SKM-1 (cell line): ENCODE measurements around the gene PPP1R14B.

Experiments
- DNase-seq: peaks from one replicate; lab custom pipeline; 2025; ENCODE audit not compliant: unreplicated experiment; lab: John Stamatoyannopoulos, UW

The PPP1R14B gene

DNA sequence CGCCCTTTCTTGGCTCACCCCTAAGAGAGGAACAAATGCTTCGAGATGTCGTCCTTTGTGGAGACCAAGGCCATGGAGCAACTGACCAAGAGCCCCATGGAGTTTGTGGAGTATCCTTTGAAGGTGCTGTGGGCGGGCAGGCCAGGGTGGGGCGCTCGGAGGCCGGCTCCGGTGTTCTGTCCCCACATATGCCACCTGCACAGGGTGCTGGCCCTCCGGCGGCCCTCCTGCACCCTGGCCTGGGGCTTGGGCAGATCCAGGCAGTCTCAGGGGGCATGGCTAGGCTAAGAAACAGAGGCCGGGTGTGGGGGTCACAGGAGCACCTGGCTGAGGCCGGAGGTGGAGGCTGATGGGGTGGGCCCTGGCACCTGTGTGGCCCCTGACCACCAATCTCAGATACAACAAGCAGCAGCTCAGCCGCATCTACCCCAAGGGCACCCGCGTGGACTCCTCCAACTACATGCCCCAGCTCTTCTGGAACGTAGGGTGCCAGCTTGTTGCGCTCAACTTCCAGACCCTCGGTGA, 14.9 kb upstream of the PPP1R14B start:
- no peak for DNase-seq

DNA sequence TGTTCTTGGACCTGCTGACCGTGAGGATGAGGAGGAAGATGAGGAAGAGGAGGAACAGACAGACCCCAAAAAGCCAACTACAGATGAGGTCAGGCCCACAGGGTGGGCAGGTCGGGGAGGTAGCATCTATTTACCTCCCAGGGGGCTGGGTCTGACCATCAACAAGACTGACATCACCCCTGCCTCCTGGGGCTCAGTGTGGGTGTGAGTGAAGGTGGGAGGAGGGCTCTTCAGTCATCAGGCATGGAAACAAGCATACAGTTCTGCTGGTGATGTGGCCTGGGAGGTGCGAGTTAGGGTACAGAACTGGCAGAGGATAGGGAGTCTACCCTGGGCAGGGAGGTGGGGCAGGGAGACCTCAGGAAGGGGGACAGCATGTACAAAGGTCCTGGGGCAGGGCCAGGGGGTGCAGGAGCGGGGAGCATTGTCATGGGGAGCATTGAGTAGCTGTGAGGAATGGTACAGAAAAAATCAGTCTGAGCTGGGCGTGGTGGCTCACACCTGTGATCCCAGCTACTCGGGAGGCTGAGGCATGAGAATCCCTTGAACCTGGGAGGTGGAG, 13.5 kb upstream of the PPP1R14B start:
- DNase-seq: no peak

DNA sequence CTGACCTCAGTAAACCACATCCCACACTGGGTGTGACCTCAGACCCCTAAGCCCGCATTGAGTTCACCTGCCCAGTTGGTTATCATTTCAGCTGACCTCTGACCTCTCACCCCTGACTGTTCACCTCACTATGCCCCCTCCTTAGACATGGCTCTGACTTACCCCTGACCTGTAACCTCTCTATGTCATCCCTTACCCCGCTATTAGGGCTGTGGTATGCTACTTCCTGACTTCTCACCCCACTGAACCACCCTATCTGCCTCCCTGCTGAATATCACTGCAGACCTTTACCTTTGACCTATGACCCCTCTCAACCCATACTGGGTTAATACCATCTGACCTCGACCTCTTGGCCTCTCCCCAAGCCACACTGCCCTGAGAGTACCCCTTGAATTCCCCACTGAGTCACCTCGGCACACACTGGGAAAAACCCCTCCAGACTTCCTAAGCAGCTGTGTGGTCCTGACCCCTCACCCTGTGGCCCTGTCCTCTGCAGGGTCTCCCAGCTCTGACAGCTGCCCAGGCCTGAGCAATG, 12.9 kb upstream of the PPP1R14B start:
- DNase-seq: no peak

- DNase-seq: no peak
Measured at GRCh38 chr11:64258946-64259532, 12.3 kb upstream of the PPP1R14B start.

DNA sequence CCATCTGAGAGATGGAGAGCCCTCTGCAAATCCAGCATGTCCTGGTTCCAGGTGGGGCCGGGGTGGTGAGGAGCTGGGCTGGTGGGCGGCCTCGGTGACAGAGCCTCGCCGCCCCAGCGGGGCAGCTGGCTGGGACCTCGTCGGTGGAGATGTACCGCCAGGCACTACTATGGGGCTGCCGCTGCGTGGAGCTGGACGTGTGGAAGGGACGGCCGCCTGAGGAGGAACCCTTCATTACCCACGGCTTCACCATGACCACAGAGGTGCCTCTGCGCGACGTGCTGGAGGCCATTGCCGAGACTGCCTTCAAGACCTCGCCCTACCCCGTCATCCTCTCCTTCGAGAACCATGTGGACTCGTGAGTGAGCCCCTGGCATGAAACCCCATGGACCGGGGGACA, 11.6 kb upstream of the PPP1R14B start:
- DNase-seq: no peak

DNA sequence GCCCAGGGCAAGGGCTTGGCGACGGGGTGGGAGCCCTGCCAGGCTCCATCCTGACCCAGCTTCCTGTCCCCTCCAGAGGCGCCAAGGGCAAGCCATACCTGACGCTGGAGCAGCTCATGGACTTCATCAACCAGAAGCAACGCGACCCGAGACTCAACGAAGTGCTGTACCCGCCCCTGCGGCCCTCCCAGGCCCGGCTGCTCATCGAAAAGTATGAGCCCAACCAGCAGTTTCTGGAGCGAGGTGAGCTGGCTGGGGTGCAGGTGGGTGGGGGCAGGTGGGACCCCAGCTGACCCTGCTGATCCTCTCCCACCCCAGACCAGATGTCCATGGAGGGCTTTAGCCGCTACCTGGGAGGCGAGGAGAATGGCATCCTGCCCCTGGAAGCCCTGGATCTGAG, 9.6 kb upstream of the PPP1R14B start:
- DNase-seq: no peak

- no peak for DNase-seq
Measured at GRCh38 chr11:64255135-64256128, 8.7 kb upstream of the PPP1R14B start.

- DNase-seq: no peak
Measured at GRCh38 chr11:64254326-64254725, 7.6 kb upstream of the PPP1R14B start.

DNA sequence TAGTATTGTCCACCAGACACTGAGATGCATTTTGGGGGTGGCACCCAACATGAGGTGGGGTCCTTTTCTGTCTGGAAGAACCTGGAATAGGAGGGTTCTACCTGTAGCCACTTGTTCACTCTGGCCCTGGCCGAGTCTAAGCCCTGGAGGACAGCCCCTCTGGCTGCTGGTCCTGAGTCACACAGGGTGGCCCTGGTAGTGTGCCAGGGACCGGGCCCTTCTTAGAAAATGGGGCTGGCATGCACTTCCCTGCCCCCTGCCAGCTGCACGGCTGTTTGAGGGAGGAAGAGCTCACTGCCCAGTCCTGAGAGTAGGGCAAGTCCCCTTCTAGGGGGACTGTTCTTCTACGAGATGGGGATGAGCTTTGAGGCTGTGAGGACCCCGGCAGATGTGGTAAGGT, 6.7 kb upstream of the PPP1R14B start:
- no peak for DNase-seq

- no peak for DNase-seq
Measured at GRCh38 chr11:64253043-64253442, 6.3 kb upstream of the PPP1R14B start.

- DNase-seq: no peak
Measured at GRCh38 chr11:64252003-64252872, 5.5 kb upstream of the PPP1R14B start.

GRCh38 chr11:64251753-64252002, 4.9 kb upstream of the PPP1R14B start:
- no peak for DNase-seq

- no peak for DNase-seq
Measured at GRCh38 chr11:64251016-64251752, 4.4 kb upstream of the PPP1R14B start, which contains the start of gene PLCB3. PLCB3 (plus strand) TSS chr11:64251530; CDS start chr11:64251650, 120 bp downstream.

GRCh38 chr11:64250415-64251015, 3.8 kb upstream of the PPP1R14B start:
- no peak for DNase-seq

GRCh38 chr11:64249563-64250414, 3.0 kb upstream of the PPP1R14B start:
- no peak for DNase-seq

DNA sequence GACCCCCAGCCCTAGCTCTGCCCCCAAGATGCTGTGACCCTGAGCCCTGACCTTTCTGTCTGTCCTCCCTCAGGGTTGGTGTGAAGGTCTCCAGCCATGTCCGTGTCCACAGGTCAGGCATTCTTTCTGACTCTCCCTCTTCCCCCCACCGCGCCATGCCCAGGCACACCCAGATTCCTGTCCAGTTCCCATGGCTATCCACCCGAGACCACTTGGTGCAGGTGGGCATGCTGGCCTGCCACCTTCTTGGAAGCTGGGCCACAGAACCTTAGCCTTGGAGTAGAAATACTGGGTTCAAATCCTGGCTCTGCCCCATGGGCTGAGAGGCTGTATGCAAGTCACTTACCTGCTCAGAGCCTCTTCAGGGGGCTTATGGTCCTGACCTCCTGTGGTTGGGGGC, 2.3 kb upstream of the PPP1R14B start:
- DNase-seq: no peak

DNA sequence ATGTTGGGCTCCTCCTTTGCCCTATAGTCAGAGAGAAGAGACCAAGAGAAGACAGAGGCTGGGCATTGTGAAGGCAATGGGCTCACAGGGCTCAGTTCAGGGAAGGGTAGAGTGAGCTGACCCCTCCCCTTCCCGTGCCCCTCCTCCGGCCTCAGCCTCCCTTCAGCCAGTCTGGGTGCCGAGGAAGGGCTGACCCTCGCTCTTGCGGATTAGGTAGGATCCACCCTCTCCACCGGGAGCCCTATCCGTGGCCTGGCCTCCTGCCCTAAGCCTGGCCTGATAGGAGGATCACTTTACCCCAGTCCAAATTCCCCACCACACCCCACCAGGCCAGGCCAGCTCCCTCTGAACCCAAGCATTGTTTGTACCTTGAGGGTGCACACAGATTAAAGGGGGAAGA, 1.8 kb upstream of the PPP1R14B start:
- DNase-seq: no peak

DNA sequence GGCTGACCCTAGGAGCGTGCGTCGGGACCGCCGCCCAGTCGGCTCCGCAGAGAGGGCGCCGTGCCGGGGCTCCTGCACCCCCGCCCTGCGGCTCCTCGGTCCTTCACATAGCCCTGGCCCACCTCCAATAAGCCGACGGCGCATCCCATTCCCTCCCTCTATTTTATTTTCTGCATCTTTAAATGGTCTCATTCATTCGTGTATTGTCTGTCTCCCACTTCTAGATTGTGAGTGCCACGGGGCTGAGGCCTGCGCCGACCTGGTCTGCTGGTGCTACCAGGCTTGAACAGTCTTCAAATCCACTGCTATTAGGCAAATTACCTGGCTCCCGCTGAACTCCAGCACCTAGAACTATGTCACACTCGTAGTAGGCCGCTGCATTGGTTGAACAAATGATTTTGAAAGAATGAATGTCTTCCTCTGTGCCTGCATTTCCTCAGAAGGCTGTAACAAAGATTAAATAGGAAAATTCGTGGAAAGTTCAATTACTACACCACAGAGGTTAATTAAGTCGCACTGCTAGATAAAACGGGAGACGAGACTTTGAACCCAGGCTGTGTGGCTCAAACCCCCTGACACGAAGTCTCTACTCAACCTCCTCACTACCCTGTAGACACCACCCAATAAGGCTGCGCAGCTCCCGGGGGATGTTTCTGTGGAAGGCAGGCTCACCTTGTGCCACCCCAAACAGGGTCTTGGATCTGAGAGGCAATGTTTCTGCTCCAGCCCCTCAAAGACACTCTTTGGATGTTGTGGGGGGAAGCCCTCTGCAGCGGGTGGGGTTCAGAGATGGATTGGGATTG, 1.2 kb upstream of the PPP1R14B start:
- no peak for DNase-seq
